ENCODE data around the gene DDX54. TPM values are rescaled to one million over a fixed set of nuclear protein-coding genes. Genes with fewer than 3 reads are reported as not detected.

Gene DDX54
- total RNA-seq, 1 experiment from 2014 or later, result 93.9 TPM

DNA sequence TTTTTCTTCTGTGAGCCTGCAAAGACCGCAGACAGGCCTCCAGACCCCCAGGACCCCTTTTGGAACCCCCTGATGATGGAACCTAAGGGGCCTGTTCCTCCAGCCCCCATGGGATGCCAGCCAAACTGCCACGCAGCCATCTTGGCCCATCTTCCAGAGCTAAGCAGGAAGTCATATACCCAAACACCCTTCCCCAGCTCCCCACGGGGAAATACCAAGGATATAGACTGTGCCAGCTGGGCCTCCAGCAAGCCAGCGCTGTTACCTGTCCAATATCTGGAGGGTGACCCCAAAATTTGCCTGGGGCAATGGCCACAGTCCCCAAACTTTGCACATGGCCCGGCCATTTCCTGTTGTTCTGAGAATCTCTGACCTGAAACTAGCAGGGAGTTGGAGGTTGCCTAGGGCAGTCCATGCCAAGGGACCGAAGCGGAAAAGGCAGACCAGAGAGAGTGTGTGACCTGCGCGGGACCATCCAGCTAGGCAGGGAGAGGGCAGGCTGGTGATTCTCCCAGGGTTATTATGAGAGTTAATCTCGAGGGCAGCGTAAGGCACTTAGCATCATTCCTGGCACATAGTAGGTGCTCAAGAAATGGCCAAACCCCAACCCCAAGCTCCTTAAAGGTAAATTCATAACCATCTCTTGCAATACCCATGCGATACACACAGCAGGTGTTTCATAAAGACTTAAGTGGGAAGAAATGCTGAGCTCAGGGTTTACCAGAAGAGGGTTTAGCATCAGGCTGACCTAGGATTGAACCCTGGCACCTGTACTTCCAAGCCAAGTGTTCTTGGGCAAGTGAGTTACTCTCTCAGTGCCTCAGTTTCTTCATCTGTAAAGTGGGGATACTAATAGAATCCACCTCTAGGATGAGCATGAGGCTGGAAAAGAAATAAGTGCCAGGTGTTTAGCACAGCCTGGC, 47.2 kb downstream of the DDX54 start:
- Histone ChIP-seq H3K27me3 (ENCODE audit: control insufficient read depth, insufficient read depth, low read length) (peaks cover 10% of the 10 kb centered on the region), H3K4me3 (ENCODE audit: insufficient read depth, low read depth, low read length) (no peak overlapping the region), H3K36me3 (replicated peaks; ENCODE audit: control insufficient read depth, insufficient read depth, low read length) (no peaks in the 10 kb centered on the region)
- peak; percentile 25 for DNase-seq

DNA sequence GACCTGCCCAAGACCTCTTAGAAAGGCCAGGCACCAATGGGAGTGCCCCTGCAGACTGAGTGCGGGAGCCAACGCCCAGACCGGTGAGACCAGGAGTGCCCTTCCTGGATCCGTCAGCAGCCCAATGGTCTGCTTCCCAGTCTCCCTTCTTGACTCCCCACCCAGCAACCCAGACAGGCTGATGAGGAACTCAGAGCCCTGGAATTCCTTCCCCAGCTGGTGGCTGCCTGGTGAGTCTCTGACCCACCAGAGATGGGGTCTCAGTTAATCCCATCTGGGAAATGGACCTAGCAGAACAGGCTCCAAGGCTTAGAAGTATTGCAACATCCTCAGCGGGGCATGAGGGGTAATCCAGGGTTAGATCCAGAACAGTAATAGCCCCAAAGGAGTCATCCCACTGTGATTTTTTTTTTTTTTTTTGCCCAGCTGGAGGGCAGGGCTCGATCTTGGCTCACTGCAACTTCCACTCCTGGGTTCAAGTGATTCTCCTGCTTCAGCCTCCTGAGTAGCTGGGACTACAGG, 48.2 kb downstream of the DDX54 start:
- peaks cover 10% of the 10 kb centered on the region for H3K27me3 ChIP-seq (ENCODE audit: control insufficient read depth, insufficient read depth, low read length)
- DNase-seq, result peak; percentile 38
- H3K4me3 ChIP-seq (ENCODE audit: insufficient read depth, low read depth, low read length), result no peak overlapping the region
- no peaks in the 10 kb centered on the region for H3K36me3 ChIP-seq (replicated peaks; ENCODE audit: control insufficient read depth, insufficient read depth, low read length)

DNA sequence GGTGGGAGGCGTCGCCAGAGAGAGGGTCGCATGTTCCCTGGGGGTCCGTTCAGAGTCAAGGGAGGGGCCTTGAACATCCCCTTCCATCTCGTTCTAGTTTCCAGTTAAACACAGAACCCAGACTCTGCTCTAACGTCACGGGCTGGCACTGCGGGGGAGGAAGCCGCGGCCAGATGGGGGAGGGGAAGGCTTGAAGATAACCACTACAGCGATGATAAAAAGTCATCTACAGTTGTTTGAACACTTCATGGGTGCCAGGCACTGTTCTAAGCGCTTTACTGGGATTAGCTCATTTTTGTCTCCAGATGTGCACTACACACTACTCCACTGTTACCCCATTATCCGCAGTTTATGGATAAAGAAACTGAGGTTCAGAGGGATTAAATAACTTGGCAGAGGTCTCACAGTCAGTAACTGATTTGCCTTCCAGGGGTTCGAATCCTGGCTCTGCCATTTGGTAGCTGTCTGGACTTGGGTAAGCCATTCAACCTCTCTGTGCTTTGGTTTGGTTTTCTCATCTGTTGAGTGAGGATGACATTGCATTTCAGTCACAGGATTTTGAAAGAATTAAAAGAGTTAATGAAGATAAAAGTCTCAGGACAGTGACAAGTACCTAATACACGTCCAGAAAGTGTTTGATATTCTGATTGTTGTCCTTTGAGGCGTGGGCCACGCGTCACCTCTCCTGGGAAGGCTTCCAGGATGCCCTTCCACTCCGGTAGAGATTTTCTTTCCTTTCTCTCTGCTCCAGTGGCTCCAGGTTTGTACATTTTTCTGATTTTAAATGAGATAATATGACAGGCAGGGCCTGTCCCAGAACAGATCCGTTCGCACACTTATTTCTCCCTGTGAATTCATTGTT, 48.9 kb downstream of the DDX54 start:
- Histone ChIP-seq H3K36me3 (replicated peaks; ENCODE audit: control insufficient read depth, insufficient read depth, low read length) (no peaks in the 10 kb centered on the region), H3K27me3 (ENCODE audit: control insufficient read depth, insufficient read depth, low read length) (peaks cover 10% of the 10 kb centered on the region), H3K4me3 (ENCODE audit: insufficient read depth, low read depth, low read length) (peak overlapping the region; percentile 43)
- DNase-seq, result peak; percentile 80

DNA sequence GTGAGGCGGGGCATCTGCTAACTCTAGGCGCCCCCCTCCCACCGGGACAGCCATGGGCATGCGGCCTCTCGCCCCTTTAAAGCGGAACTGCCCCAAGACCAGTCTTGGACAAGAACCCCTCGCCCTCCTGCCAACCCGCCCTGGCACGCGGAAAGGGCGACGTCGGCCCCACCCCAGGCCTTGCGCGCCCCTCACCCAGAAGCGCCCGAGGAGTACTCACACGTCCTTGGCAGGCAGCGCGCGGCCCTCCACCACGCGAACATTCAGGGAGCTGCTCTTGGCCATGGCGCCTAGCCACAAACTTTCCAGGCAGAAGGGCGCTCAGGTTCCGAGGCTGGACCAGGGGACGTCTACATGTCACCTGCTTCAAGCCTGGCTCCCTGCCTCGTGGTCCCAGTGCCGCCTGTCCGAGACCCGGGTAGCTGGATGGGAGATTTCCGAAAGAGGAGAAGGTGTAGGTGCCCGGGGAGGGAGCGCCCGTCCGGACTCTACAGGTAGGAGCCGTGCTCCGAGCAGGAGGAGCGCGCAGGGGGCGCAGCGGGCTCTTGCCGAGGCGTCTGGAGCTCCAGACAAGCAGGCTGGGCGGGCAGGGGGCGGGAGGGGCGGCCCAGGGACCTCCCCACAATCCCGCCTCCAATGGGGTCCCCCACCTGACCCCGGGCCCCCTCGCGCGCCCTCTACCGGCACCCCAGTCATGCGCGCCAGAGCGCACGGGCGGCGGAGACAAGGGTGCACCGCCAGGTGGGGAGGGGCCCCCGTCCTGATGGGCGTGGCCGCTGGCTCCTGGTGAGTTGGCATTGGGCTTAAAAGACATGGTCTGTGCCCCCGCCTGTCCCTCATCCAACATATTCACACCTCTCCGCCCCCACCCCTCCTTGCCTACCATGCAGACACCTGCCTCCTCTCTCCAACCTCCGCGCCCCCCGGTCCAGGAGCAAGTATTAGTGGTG, 49.8 kb downstream of the DDX54 start, which contains the start of gene RASAL1:
TSS of gene RASAL1 (minus strand) at position 584 of the 950 bp plus-strand sequence. CDS start at position 285, 299 bp downstream.
- Histone ChIP-seq H3K36me3 (replicated peaks; ENCODE audit: control insufficient read depth, insufficient read depth, low read length) (no peaks in the 10 kb centered on the region), H3K27me3 (ENCODE audit: control insufficient read depth, insufficient read depth, low read length) (peaks cover 10% of the 10 kb centered on the region), H3K4me3 (ENCODE audit: insufficient read depth, low read depth, low read length) (peak within 1 kb of the TSS; percentile 67)
- DNase-seq, result peak; percentile 100

DNA sequence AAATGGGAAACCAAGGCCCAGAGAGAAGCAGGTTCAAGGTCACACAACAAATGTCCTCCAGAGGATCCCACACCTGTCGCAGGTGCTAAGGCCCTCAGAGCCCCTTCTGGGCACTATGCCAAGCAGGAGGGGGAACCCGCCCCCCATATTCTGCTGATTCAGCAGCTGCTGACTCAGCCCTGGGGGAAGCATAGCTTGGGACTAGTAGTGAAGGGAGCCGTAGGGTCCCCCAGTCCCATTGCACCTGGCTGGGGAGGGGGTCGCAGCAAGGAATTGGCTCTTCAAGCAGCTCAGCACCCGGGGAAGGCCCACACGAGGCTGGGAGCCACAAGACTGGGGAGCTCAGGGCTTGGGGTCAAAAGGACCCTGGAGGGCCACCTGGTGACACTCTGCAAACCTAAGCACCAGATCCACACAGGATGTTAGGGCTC, 50.7 kb downstream of the DDX54 start:
- Histone ChIP-seq H3K36me3 (replicated peaks; ENCODE audit: control insufficient read depth, insufficient read depth, low read length) (no peaks in the 10 kb centered on the region), H3K27me3 (ENCODE audit: control insufficient read depth, insufficient read depth, low read length) (peaks cover 10% of the 10 kb centered on the region), H3K4me3 (ENCODE audit: insufficient read depth, low read depth, low read length) (peak overlapping the region; percentile 67)
- DNase-seq, result peak; percentile 60

DNA sequence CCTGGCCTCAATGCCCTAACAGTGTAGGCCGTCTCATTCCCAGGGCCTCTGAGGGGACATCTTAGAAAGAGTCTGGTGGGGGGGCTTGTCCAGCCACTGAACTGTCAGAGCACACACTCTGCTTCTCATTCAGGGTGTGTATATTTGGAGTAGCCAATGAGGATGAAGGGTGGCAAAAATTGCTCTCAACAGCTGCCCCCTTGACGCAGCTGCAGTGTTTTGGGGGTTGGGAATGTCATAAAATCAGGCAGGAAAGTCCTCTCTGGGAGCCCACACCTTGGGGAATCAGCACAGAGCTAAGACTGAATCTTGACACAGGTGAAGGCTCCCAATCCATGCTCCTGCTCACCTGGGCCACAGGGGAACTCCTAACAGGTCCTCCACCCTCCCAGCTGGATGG, 51.2 kb downstream of the DDX54 start:
- Histone ChIP-seq H3K36me3 (replicated peaks; ENCODE audit: control insufficient read depth, insufficient read depth, low read length) (no peaks in the 10 kb centered on the region), H3K27me3 (ENCODE audit: control insufficient read depth, insufficient read depth, low read length) (peaks cover 10% of the 10 kb centered on the region), H3K4me3 (ENCODE audit: insufficient read depth, low read depth, low read length) (no peak overlapping the region)
- peak; percentile 33 for DNase-seq

DNA sequence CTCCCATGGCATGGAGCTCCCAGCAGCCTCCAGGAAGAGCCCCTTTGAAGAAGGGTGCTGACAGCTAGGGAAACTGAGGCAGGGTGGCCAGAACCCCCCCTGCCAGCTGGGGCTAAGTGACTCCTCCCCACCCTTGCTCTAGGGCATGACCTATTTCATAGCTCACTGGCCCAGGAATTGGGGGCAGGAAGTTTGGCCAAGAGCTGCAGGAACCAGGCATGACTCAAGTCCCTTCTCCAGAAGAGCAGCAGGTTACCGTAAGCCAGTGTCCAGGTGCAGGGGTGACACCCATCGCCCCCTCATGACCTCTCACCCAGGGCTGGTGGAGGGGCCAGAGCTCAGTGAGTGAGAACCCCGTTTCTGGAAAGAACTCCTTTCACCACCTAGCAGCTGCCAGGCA, 51.6 kb downstream of the DDX54 start:
- H3K4me3 ChIP-seq (ENCODE audit: insufficient read depth, low read depth, low read length), result no peak overlapping the region
- DNase-seq, result peak; percentile 26
- no peaks in the 10 kb centered on the region for H3K36me3 ChIP-seq (replicated peaks; ENCODE audit: control insufficient read depth, insufficient read depth, low read length)
- peaks cover 10% of the 10 kb centered on the region for H3K27me3 ChIP-seq (ENCODE audit: control insufficient read depth, insufficient read depth, low read length)

DNA sequence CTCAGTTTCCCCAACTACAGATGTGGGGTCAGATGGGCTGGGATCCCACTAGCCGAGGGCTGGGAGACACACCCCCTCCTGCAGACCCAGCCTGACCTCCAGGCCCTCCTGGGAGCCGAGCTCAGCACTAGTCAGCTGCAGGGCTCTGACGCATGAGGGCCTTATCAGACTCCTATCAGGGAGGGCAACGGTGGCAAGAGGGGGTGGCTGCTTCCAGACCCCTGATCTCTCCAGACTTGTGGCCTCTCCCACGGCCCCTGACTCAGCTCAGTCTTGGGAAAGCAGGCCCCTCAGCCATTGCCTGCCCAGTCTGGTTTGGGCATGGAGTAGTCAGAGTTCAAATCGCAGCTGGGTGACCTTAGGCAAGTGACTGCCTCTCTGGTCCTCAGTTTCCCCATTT, 52.2 kb downstream of the DDX54 start:
- Histone ChIP-seq H3K4me3 (ENCODE audit: insufficient read depth, low read depth, low read length) (no peak overlapping the region), H3K36me3 (replicated peaks; ENCODE audit: control insufficient read depth, insufficient read depth, low read length) (no peaks in the 10 kb centered on the region), H3K27me3 (ENCODE audit: control insufficient read depth, insufficient read depth, low read length) (peaks cover 10% of the 10 kb centered on the region)
- peak; percentile 26 for DNase-seq

DNA sequence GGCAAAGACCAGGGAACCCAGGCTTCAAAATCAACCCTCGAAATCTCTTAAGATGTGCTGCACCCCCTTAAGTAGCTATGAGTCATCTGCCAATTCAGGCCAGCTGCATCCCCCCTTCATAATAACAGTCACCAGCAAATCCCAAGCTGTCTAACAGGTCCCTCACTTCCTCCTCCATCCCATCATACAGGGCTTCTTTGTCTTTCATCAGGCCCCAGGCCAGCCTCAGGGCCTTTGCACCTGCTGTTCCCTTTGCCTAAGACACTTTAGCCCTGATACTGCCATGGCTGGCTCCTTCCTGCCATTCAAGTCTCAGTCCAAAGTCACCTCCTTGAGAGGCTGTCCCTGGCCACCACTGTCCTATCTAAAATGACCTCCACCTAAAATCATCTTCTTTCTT, 53.7 kb downstream of the DDX54 start:
- Histone ChIP-seq H3K36me3 (replicated peaks; ENCODE audit: control insufficient read depth, insufficient read depth, low read length) (no peaks in the 10 kb centered on the region), H3K4me3 (ENCODE audit: insufficient read depth, low read depth, low read length) (no peak overlapping the region), H3K27me3 (ENCODE audit: control insufficient read depth, insufficient read depth, low read length) (peaks cover 10% of the 10 kb centered on the region)
- DNase-seq, result no peak

DNA sequence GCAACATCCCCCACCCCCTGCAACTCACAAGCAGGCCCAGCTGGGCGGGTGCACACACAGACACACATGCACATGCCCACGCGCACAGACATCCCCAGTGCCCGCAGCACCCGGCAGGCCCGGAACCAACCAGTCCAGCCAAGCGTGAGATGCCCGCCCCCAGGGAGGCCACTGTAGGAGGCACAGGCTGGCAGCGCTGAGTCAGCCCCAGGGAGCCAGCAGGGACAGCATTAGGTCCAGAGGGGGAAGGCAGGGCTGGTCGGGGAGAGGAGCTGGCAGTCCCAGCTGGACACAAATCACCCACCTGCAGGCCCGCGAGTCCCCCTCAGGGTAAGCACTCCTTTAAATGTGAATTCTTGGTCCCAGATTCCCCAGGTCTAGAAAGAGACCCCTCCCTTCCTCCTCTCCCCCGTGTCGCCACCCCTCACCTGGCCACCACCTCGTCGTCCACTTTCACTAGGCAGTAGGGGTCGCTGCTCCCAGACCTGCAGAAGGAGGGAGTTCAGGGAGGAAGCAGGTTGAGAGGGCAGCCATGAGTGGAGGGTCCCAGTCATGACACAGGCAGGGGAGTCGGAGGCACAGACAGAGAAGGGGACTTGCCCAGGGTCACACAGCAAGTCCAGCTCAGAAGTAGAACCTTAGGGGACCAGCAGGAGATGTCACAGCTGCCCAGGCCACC, 54.7 kb downstream of the DDX54 start:
- H3K27me3 ChIP-seq (ENCODE audit: control insufficient read depth, insufficient read depth, low read length), result peaks cover 9% of the 10 kb centered on the region
- DNase-seq, result peak; percentile 91
- no peak overlapping the region for H3K4me3 ChIP-seq (ENCODE audit: insufficient read depth, low read depth, low read length)
- no peaks in the 10 kb centered on the region for H3K36me3 ChIP-seq (replicated peaks; ENCODE audit: control insufficient read depth, insufficient read depth, low read length)

DNA sequence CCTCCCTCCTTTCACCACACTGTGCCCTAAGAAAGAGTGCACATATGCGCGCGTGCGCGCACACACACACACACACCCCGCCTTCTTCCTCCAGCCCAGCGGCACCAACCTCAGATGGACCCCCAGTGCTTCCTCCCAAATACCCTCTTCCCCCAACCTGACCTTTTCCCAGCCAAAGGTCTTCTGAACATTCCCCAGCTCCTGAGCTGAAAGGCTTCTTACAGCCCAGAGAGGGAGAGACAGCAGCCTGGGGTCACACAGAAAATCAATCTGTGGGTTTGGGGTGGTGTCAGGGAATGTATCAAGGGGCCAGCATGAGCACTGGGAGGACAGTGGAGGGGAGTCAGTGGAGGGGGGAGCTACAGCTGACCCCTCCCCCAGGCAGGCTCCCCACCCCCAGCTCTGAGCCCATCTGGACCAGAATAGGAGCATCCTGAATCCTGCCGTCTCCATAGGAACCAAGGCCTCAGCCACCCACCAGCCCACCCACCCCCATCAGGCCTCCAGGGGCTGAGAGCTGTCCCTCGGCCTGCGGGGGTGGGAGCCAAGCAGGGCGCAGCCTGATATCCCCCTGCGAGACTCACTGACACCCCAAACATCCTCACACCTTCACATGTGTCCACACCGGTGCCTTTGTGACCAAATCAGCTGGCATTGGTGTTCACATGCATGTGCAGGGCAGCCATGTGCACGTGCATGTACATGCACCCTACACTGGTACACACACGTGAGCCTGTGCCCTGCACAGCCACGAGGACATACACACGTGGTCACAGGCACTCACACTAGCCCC, 55.4 kb downstream of the DDX54 start:
- no peaks in the 10 kb centered on the region for H3K36me3 ChIP-seq (replicated peaks; ENCODE audit: control insufficient read depth, insufficient read depth, low read length)
- peaks cover 3% of the 10 kb centered on the region for H3K27me3 ChIP-seq (ENCODE audit: control insufficient read depth, insufficient read depth, low read length)
- no peak overlapping the region for H3K4me3 ChIP-seq (ENCODE audit: insufficient read depth, low read depth, low read length)
- DNase-seq, result no peak

DNA sequence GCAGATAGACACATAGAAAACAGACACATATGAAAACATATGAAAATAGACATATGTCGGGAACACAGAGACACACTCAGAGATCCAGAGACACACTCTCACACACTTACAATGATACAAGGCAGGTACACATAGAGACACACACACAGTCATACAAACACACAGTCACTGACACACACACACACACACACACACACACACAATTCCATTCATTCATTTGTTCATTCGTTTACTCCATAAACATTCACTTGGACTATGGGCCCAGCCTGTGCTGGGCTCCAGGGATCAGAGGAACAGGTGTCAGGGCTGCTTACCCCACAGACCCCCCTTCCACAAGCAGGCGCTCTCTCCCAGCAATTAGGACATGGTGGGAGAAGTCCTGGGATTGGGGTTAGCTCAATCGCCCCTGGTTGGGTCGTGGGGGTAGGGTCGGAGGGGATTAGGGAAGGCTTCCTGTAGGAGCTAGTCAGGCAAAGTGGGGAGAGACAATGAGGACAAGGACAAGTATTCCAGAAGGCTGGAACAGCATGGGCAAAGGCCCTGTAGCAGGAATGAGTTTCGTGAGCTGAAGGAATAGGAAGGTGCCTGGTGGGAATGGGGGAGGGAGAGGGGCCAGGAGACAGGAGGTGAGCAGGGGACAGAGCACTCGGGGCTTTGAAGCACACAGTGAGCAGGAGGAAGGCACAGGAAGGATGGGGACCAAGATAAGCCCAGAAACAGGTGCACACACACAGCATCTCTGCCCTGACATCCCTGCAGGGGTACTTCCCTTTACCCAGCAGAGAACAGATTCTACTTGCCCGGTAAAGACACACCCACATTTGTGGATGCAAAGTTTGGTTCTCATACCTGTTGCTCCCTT, 56.2 kb downstream of the DDX54 start:
- DNase-seq, result no peak
- H3K36me3 ChIP-seq (replicated peaks; ENCODE audit: control insufficient read depth, insufficient read depth, low read length), result no peaks in the 10 kb centered on the region
- H3K4me3 ChIP-seq (ENCODE audit: insufficient read depth, low read depth, low read length), result no peak overlapping the region
- no peaks in the 10 kb centered on the region; the same call in 1 of the 2 replicates for H3K27me3 ChIP-seq (ENCODE audit: control insufficient read depth, insufficient read depth, low read length)
